Adipose tissue (tissue), 3 donors: ENCODE data around the gene RBP5. TPM values are rescaled to one million over a fixed set of nuclear protein-coding genes. Genes with fewer than 3 reads are reported as not detected.

Experiments
- H3K27ac ChIP-seq: one replicate; pipeline ENCODE4 v1.5.1; 2013; ENCODE audit warnings: low read depth, low read length
- WGBS, 3 donors: extraction: QIAGEN DNeasy Blood & Tissue Kit; methylation state at CpG; one replicate each; pipeline ENCODE4 v1.1.7; 2013; 5-methylcytosine and 5-hydroxymethylcytosine counted together
- polyA plus RNA-seq, 3 donors: library from polyadenylated mRNA; stranded (reverse); fragments of 200-250 nt; gene quantifications; one replicate each; pipeline ENCODE4 v1.2.3, GENCODE V29; 2013
- donor health status: healthy with polysubstance abuse.
- donor health status: Bipolar disorder and iron deficiency.
- donor health status: healthy.

Gene RBP5
- polyA plus RNA-seq, 3 donors: 1.9 to 5.0 (median 2.5) TPM

- H3K27ac ChIP-seq: peak overlapping the region; percentile 24
- 69 to 73% (median 72%) methylated on average over 8 of the region's 8 CpGs for whole genome bisulfite sequencing, 3 donors
These were observed 35.7 kb downstream of the RBP5 start for GRCh38 chr12:7092986-7093460.

- 11 to 17% (median 15%) methylated on average over 16 of the region's 16 CpGs for WGBS, 3 donors
These were observed 36.3 kb downstream of the RBP5 start, which contains the start of gene C1R for GRCh38 chr12:7092229-7092985. C1R (minus strand) TSS chr12:7092445; CDS start chr12:7092388, 57 bp downstream.

GRCh38 chr12:7091660-7092228 lies 36.9 kb downstream of the RBP5 start:
- peak overlapping the region; percentile 85 for H3K27ac ChIP-seq
- 27 to 46% (median 36%) methylated on average over 9 to 10 of the region's 10 CpGs for WGBS, 3 donors

More at GRCh38 chr12:7092229-7092985, 36.3 kb downstream of the RBP5 start, which contains the start of gene C1R:
- H3K27ac ChIP-seq: peak within 1 kb of the TSS; percentile 85

GRCh38 chr12:7091171-7091570 lies 37.5 kb downstream of the RBP5 start:
- peak overlapping the region; percentile 85 for H3K27ac ChIP-seq
- WGBS, 3 donors: 58 to 82% (median 72%) methylated on average over 7 of the region's 7 CpGs

- WGBS, 3 donors: 64 to 82% (median 68%) methylated on average over 16 of the region's 16 CpGs
- H3K27ac ChIP-seq: peak overlapping the region; percentile 85
These were observed 38.3 kb downstream of the RBP5 start for GRCh38 chr12:7090222-7090998.

GRCh38 chr12:7089196-7089871 lies 39.4 kb downstream of the RBP5 start:
- H3K27ac ChIP-seq: no peak overlapping the region
- WGBS, 3 donors: 83 to 84% (median 83%) methylated on average over 11 of the region's 11 CpGs

- no peak overlapping the region for H3K27ac ChIP-seq
These were observed 45.6 kb downstream of the RBP5 start for GRCh38 chr12:7083125-7083524.

- 76 to 90% (median 87%) methylated on average over 14 of the region's 14 CpGs for WGBS, 3 donors
- H3K27ac ChIP-seq: no peak overlapping the region
These were observed 47.7 kb downstream of the RBP5 start for GRCh38 chr12:7081037-7081436.

- no peak overlapping the region for H3K27ac ChIP-seq
These were observed 48.9 kb downstream of the RBP5 start for GRCh38 chr12:7079826-7080125.

- 69 to 72% (median 70%) methylated on average over 4 of the region's 4 CpGs for WGBS, 3 donors
- H3K27ac ChIP-seq: no peak overlapping the region
These were observed 50.5 kb downstream of the RBP5 start for GRCh38 chr12:7078163-7078562.

- H3K27ac ChIP-seq: no peak overlapping the region
- WGBS, 3 donors: 90 to 94% (median 93%) methylated on average over 4 of the region's 4 CpGs
These were observed 52.2 kb downstream of the RBP5 start for GRCh38 chr12:7076493-7076892.

- H3K27ac ChIP-seq: no peak overlapping the region
- WGBS, 3 donors: 49 to 69% (median 49%) methylated on average over 3 of the region's 3 CpGs
These were observed 52.8 kb downstream of the RBP5 start for GRCh38 chr12:7075939-7076338.

- 67 to 79% (median 70%) methylated on average over 3 of the region's 3 CpGs for WGBS, 3 donors
- H3K27ac ChIP-seq: no peak overlapping the region
These were observed 53.2 kb downstream of the RBP5 start for GRCh38 chr12:7075518-7075917.

GRCh38 chr12:7073946-7074345 lies 54.7 kb downstream of the RBP5 start:
- H3K27ac ChIP-seq: no peak overlapping the region
- 6 to 75% (median 24%) methylated on average over 1 of the region's 1 CpG for WGBS, 3 donors

Other genes starting within 250 kb of the RBP5 start
- gene LRRC23, start 224.1 kb downstream of the RBP5 start, polyA plus RNA-seq: 10 to 100 TPM in 1 of 3 donors, 1 to 10 TPM in 2; 3.0 to 11.7 (median 4.8) TPM
- 10 to 100 TPM in 1 of 3 donors, 1 to 10 TPM in 2; 2.6 to 11.9 (median 4.1) TPM for gene ENO2, start 214.3 kb downstream of the RBP5 start, polyA plus RNA-seq
- 100 to 1,000 TPM in 2 of 3 donors, 10 to 100 TPM in 1; 38.1 to 127 (median 119) TPM for gene ATN1, start 200.9 kb downstream of the RBP5 start, polyA plus RNA-seq
- gene RNU7-1, start 185.1 kb downstream of the RBP5 start, polyA plus RNA-seq: not detected
- gene C12orf57, start 184.9 kb downstream of the RBP5 start, polyA plus RNA-seq: 100 to 1,000 TPM; 326 to 584 (median 368) TPM
- gene PTPN6, start 177.5 kb downstream of the RBP5 start, polyA plus RNA-seq: 10 to 100 TPM; 18.8 to 44.0 (median 24.2) TPM
- gene PHB2, start 158.2 kb downstream of the RBP5 start, polyA plus RNA-seq: 100 to 1,000 TPM; 147 to 221 (median 166) TPM
- 10 to 100 TPM; 11.2 to 26.6 (median 22.9) TPM for gene EMG1, start 158.0 kb downstream of the RBP5 start, polyA plus RNA-seq
- 10 to 100 TPM; 27.1 to 77.9 (median 43.0) TPM for gene LPCAT3, start 110.4 kb downstream of the RBP5 start, polyA plus RNA-seq
- 100 to 1,000 TPM in 2 of 3 donors, 10 to 100 TPM in 1; 64.1 to 490 (median 315) TPM for gene C1S, start 68.2 kb downstream of the RBP5 start, polyA plus RNA-seq
- 100 to 1,000 TPM in 2 of 3 donors, 10 to 100 TPM in 1; 86.3 to 575 (median 386) TPM for gene C1R, start 36.4 kb downstream of the RBP5 start, polyA plus RNA-seq
- 10 to 100 TPM; 40.8 to 48.5 (median 42.0) TPM for gene C1RL, start 19.7 kb downstream of the RBP5 start, polyA plus RNA-seq
- 10 to 100 TPM; 27.6 to 73.6 (median 68.0) TPM for gene CLSTN3, start 1.5 kb upstream of the RBP5 start, polyA plus RNA-seq
- gene PEX5, start 60.8 kb upstream of the RBP5 start, polyA plus RNA-seq: 10 to 100 TPM; 29.5 to 90.1 (median 42.8) TPM
- gene ACSM4, start 175.2 kb upstream of the RBP5 start, polyA plus RNA-seq: not detected